ENCODE data around the gene MAFF. TPM values are rescaled to one million over a fixed set of nuclear protein-coding genes. Genes with fewer than 3 reads are reported as not detected.

MAFF gene
- polyA plus RNA-seq, 1 of the 3 experiments (the other 2 are of a cell fraction): 7.9 TPM

GRCh38 chr22:38220653-38221386, 19.0 kb downstream of the MAFF start:
- POLR2A ChIA-PET: interaction anchor here (0.7 kb wide), 1 partner anchor 64 kb away, joined by 3 read pairs; no protein-coding TSS in a partner anchor
- H3K9ac ChIP-seq: no peak overlapping the region

DNA sequence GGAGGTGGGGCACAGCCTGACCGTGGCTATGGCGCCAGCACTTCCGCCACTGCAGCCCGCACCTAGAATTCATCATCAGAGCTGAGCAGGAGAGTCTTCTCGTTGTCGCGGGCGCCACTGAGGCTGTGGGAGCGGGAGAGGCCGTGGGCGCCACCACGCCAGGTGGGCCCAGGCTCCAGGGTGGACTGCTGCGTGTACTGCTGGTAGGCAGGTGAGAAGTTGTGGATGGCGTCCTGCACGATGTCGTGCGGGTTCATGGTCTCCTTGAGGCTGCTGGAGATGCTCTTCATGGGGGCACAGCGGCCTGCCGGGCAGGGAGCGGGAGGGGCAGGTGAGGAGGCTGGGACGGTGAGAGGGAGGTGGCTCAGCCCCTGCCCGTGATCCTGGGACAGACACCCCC, 19.6 kb downstream of the MAFF start:
- 94% methylated on average over 10 of the region's 22 CpGs for WGBS (ENCODE audit: low lambda C conversion rate)
- H3K79me2 ChIP-seq (ENCODE audit: insufficient read depth): no peaks in the 10 kb centered on the region

More at GRCh38 chr22:38220653-38221386, 19.0 kb downstream of the MAFF start:
- CTCF ChIA-PET: interaction anchor here (0.7 kb wide), 1 partner anchor 8 kb away, joined by 4 read pairs; no protein-coding TSS in a partner anchor
- no peak overlapping the region for H3K4me2 ChIP-seq
- WGBS (ENCODE audit: low lambda C conversion rate): no CpG with 5 or more reads among the region's 22 CpGs
- no peaks in the 10 kb centered on the region for H3K9me2 ChIP-seq
- H3K27ac ChIP-seq (ENCODE audit: low read depth in 2 of 2, low read length in 1 of 2): no peak overlapping the region
- peaks cover 0 to 10% of the 10 kb centered on the region in 2 experiments for H3K36me3 ChIP-seq (replicated peaks in 1 of 2; ENCODE audit: control insufficient read depth in 1 of 2, insufficient read depth in 2 of 2, low read length in 1 of 2)
- no peaks in the 10 kb centered on the region for H3K79me2 ChIP-seq (ENCODE audit: insufficient read depth)
- DNase-seq: no peak
- no peak overlapping the region for H3K4me3 ChIP-seq (ENCODE audit: low read depth in 2 of 2, low read length in 1 of 2)
- H3K9me3 ChIP-seq: no peaks in the 10 kb centered on the region
- no peaks in the 10 kb centered on the region for H4K20me1 ChIP-seq (ENCODE audit: insufficient read depth)
- no peaks in the 10 kb centered on the region for H3K27me3 ChIP-seq (ENCODE audit: insufficient read depth)
- no peak overlapping the region for H2AFZ ChIP-seq (ENCODE audit: low read depth)
- peaks cover 0 to 14% of the 10 kb centered on the region in 2 experiments; a peak in 2 of 4 replicates for H3K4me1 ChIP-seq (ENCODE audit: control insufficient read depth in 1 of 2, insufficient read depth in 2 of 2, low read depth in 1 of 2, low read length in 1 of 2)
- TF ChIP-seq RCOR1 (IDR thresholded peaks at IDR 0.05; ENCODE audit: low read length): no peak
- TF ChIP-seq USF2 (IDR thresholded peaks at IDR 0.05; ENCODE audit: borderline replicate concordance, low read depth, low read length): no peak
- no peak for TF ChIP-seq RAD21 (IDR thresholded peaks at IDR 0.05; ENCODE audit: low read length)
- TF ChIP-seq MXI1 (IDR thresholded peaks at IDR 0.05; ENCODE audit: low read depth, low read length): no peak
- no peak for TF ChIP-seq MAX (IDR thresholded peaks at IDR 0.05; ENCODE audit: low read depth)
- TF ChIP-seq, protein P1, sequence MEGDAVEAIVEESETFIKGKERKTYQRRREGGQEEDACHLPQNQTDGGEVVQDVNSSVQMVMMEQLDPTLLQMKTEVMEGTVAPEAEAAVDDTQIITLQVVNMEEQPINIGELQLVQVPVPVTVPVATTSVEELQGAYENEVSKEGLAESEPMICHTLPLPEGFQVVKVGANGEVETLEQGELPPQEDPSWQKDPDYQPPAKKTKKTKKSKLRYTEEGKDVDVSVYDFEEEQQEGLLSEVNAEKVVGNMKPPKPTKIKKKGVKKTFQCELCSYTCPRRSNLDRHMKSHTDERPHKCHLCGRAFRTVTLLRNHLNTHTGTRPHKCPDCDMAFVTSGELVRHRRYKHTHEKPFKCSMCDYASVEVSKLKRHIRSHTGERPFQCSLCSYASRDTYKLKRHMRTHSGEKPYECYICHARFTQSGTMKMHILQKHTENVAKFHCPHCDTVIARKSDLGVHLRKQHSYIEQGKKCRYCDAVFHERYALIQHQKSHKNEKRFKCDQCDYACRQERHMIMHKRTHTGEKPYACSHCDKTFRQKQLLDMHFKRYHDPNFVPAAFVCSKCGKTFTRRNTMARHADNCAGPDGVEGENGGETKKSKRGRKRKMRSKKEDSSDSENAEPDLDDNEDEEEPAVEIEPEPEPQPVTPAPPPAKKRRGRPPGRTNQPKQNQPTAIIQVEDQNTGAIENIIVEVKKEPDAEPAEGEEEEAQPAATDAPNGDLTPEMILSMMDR (IDR thresholded peaks at IDR 0.05): no peak
- TF ChIP-seq NFIC (IDR thresholded peaks at IDR 0.05; ENCODE audit: borderline replicate concordance): no peak
- TF ChIP-seq, protein P2, sequence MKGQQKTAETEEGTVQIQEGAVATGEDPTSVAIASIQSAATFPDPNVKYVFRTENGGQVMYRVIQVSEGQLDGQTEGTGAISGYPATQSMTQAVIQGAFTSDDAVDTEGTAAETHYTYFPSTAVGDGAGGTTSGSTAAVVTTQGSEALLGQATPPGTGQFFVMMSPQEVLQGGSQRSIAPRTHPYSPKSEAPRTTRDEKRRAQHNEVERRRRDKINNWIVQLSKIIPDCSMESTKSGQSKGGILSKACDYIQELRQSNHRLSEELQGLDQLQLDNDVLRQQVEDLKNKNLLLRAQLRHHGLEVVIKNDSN (IDR thresholded peaks at IDR 0.05; ENCODE audit: borderline replicate concordance, low read depth): no peak
- no peak for TF ChIP-seq RFX5 (IDR thresholded peaks at IDR 0.05; ENCODE audit: low read length)
- no peak for TF ChIP-seq TEAD4 (IDR thresholded peaks at IDR 0.05; ENCODE audit: borderline replicate concordance, insufficient read depth)
- TF ChIP-seq FOXM1 (IDR thresholded peaks at IDR 0.05; ENCODE audit: low read depth): no peak
- no peak for TF ChIP-seq MEF2A (IDR thresholded peaks at IDR 0.05; ENCODE audit: borderline replicate concordance, low read depth)
- peaks cover 4% of the 10 kb centered on the region for H3F3A ChIP-seq (replicated peaks; ENCODE audit: insufficient read depth)

More for the DNA sequence above, 19.6 kb downstream of the MAFF start:
- Histone ChIP-seq H3K4me2 (no peak overlapping the region), H3K27ac (ENCODE audit: low read depth in 2 of 2, low read length in 1 of 2) (no peak overlapping the region), H3K9me2 (no peaks in the 10 kb centered on the region), H3F3A (replicated peaks; ENCODE audit: insufficient read depth) (peaks cover 4% of the 10 kb centered on the region), H3K9ac (no peak overlapping the region), H3K27me3 (ENCODE audit: insufficient read depth) (no peaks in the 10 kb centered on the region), H4K20me1 (ENCODE audit: insufficient read depth) (no peaks in the 10 kb centered on the region), H3K4me1 (ENCODE audit: control insufficient read depth in 1 of 2, insufficient read depth in 2 of 2, low read depth in 1 of 2, low read length in 1 of 2) (peaks cover 0 to 14% of the 10 kb centered on the region in 2 experiments; a peak in 2 of 4 replicates), H2AFZ (ENCODE audit: low read depth) (no peak overlapping the region), H3K4me3 (ENCODE audit: low read depth in 2 of 2, low read length in 1 of 2) (no peak overlapping the region), H3K9me3 (no peaks in the 10 kb centered on the region), H3K36me3 (replicated peaks in 1 of 2; ENCODE audit: control insufficient read depth in 1 of 2, insufficient read depth in 2 of 2, low read length in 1 of 2) (peaks cover 0 to 10% of the 10 kb centered on the region in 2 experiments)
- CTCF ChIA-PET: no interaction called here
- TF ChIP-seq YY1 (IDR thresholded peaks at IDR 0.05; ENCODE audit: low read depth) (no peak), IRF3 (IDR thresholded peaks at IDR 0.05; ENCODE audit: low read depth, low read length) (no peak), EZH2phosphoT487 (IDR thresholded peaks at IDR 0.05; ENCODE audit: borderline replicate concordance, low read depth) (no peak), RAD21 (IDR thresholded peaks at IDR 0.05; ENCODE audit: low read length) (no peak), SMC3 (IDR thresholded peaks at IDR 0.05; ENCODE audit: low read depth, low read length) (no peak), RCOR1 (IDR thresholded peaks at IDR 0.05; ENCODE audit: low read length) (no peak)
- TF ChIP-seq, protein P2 (IDR thresholded peaks at IDR 0.05; ENCODE audit: borderline replicate concordance, low read depth): no peak
- POLR2A ChIA-PET: no interaction called here
- DNase-seq: no peak
